HFFc6 (cell line): ENCODE data around the gene SMOC2. TPM values are rescaled to one million over a fixed set of nuclear protein-coding genes. Genes with fewer than 3 reads are reported as not detected.

ENCODE experiments used
- DNase-seq: peaks from one replicate; pipeline ENCODE4 v3.0.0-alpha.2; 2018
- H3K27ac Mint-ChIP-seq: 2 replicates; pipeline ENCODE4 v1.8.0; 2020; ENCODE audit warnings: mild to moderate bottlenecking, mixed read lengths
- H3K27me3 Mint-ChIP-seq: 2 replicates; pipeline ENCODE4 v1.8.0; 2021; ENCODE audit warnings: mild to moderate bottlenecking, moderate library complexity, mixed read lengths; ENCODE audit not compliant: insufficient read depth
- H3K36me3 Mint-ChIP-seq: 2 replicates; pipeline ENCODE4 v1.8.0; 2021; ENCODE audit warnings: low read depth, mixed read lengths
- H3K4me1 Mint-ChIP-seq: 2 replicates; pipeline ENCODE4 v1.8.0; 2020; ENCODE audit warnings: low read depth, mixed read lengths
- H3K4me3 Mint-ChIP-seq: 2 replicates; pipeline ENCODE4 v1.8.0; 2020; ENCODE audit warnings: mild to moderate bottlenecking, moderate library complexity, mixed read lengths
- H3K9me3 Mint-ChIP-seq: 2 replicates; pipeline ENCODE4 v1.8.0; 2020; ENCODE audit warnings: mild to moderate bottlenecking, mixed read lengths
- CTCF ChIP-seq: fragments of 200-600 bp; sonication (generic); IDR thresholded peaks from 2 replicates; pipeline ENCODE4 v1.5.0; 2021; ENCODE audit warnings: antibody characterized with exemption, mild to moderate bottlenecking
- total RNA-seq, 6 experiments: library from RNA; stranded (reverse); fragmentation: NEBNext Ultra II Directional; extraction: Animal tissue kit (Norgen Biotek cat#: 25700); gene quantifications; 2 replicates in 1 of 6; 3 replicates in 5 of 6; pipeline ENCODE4 v1.2.3, GENCODE V29; 2021

The SMOC2 gene
- total RNA-seq, 6 experiments from 2014 or later = not detected

- H3K4me1 Mint-ChIP-seq = no peaks in the 10 kb centered on the region
- no peak overlapping the region for H3K4me3 Mint-ChIP-seq
- no peaks in the 10 kb centered on the region; the same call in 1 of the 2 replicates for H3K36me3 Mint-ChIP-seq
- H3K27me3 Mint-ChIP-seq = peaks cover 3% of the 10 kb centered on the region
- H3K9me3 Mint-ChIP-seq = peaks cover 82% of the 10 kb centered on the region
- no peak overlapping the region for H3K27ac Mint-ChIP-seq
- DNase-seq = no peak
- no peak for TF ChIP-seq CTCF
Measured at GRCh38 chr6:168660400-168660945, 219.5 kb downstream of the SMOC2 start.

GRCh38 chr6:168662301-168662936 is 221.4 kb downstream of the SMOC2 start:
- no peak overlapping the region for H3K27ac Mint-ChIP-seq

GRCh38 chr6:168663041-168663440 is 222.1 kb downstream of the SMOC2 start:
- H3K27me3 Mint-ChIP-seq = peaks cover 3% of the 10 kb centered on the region
- no peak overlapping the region for H3K4me3 Mint-ChIP-seq
- H3K9me3 Mint-ChIP-seq = peaks cover 68% of the 10 kb centered on the region
- no peak for TF ChIP-seq CTCF
- H3K4me1 Mint-ChIP-seq = no peaks in the 10 kb centered on the region
- no peak overlapping the region for H3K27ac Mint-ChIP-seq
- H3K36me3 Mint-ChIP-seq = no peaks in the 10 kb centered on the region
- no peak for DNase-seq

More at GRCh38 chr6:168662301-168662936, 221.4 kb downstream of the SMOC2 start:
- no peak for DNase-seq
- peaks cover 3% of the 10 kb centered on the region for H3K27me3 Mint-ChIP-seq
- no peak overlapping the region for H3K4me3 Mint-ChIP-seq
- TF ChIP-seq CTCF = no peak
- H3K36me3 Mint-ChIP-seq = no peaks in the 10 kb centered on the region
- no peaks in the 10 kb centered on the region for H3K4me1 Mint-ChIP-seq
- peaks cover 71% of the 10 kb centered on the region for H3K9me3 Mint-ChIP-seq

GRCh38 chr6:168664956-168665355 is 224.0 kb downstream of the SMOC2 start:
- no peak for TF ChIP-seq CTCF

GRCh38 chr6:168666170-168666569 is 225.2 kb downstream of the SMOC2 start:
- Mint-ChIP-seq H3K9me3 (peaks cover 59% of the 10 kb centered on the region), H3K36me3 (no peaks in the 10 kb centered on the region), H3K4me3 (no peak overlapping the region), H3K27me3 (peaks cover 3% of the 10 kb centered on the region), H3K4me1 (no peaks in the 10 kb centered on the region), H3K27ac (no peak overlapping the region)
- no peak for TF ChIP-seq CTCF
- DNase-seq = no peak

More at GRCh38 chr6:168664956-168665355, 224.0 kb downstream of the SMOC2 start:
- Mint-ChIP-seq H3K4me3 (no peak overlapping the region), H3K4me1 (no peaks in the 10 kb centered on the region), H3K9me3 (peaks cover 59% of the 10 kb centered on the region), H3K36me3 (no peaks in the 10 kb centered on the region), H3K27me3 (peaks cover 3% of the 10 kb centered on the region), H3K27ac (no peak overlapping the region)
- no peak for DNase-seq
